NCI-H1436 treated with DMSO at 0.1 percent for 48 hours (cell line): ENCODE data around the gene UPK3A.
"Not testable (repeated sequence)": the region's sequence is repeated elsewhere in the genome, so short reads cannot be mapped to it uniquely, and the experiment has no call there.

Experiments used
- DNase-seq: peaks from one replicate; lab custom pipeline; 2025; lab: John Stamatoyannopoulos, UW

Gene UPK3A

DNA sequence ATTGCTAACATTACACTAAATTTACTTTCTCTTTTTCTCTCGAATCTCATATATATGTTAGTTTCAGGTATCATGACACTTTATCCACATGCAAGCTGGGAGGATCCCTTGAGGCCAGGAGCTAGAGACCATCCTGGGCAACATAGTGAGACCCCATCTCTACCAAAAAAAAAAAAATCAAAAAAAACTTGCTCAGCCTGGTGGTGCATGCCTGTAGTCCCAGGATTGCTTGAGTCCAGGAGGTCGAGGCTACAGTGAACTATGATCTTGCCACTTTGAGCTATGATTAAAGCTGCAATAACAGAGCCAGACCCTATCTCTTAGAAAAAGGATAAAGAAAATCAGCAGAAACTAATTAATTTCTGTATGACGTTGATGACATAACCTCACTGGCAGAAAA, 3.7 kb upstream of the UPK3A start:
- no peak for DNase-seq

DNA sequence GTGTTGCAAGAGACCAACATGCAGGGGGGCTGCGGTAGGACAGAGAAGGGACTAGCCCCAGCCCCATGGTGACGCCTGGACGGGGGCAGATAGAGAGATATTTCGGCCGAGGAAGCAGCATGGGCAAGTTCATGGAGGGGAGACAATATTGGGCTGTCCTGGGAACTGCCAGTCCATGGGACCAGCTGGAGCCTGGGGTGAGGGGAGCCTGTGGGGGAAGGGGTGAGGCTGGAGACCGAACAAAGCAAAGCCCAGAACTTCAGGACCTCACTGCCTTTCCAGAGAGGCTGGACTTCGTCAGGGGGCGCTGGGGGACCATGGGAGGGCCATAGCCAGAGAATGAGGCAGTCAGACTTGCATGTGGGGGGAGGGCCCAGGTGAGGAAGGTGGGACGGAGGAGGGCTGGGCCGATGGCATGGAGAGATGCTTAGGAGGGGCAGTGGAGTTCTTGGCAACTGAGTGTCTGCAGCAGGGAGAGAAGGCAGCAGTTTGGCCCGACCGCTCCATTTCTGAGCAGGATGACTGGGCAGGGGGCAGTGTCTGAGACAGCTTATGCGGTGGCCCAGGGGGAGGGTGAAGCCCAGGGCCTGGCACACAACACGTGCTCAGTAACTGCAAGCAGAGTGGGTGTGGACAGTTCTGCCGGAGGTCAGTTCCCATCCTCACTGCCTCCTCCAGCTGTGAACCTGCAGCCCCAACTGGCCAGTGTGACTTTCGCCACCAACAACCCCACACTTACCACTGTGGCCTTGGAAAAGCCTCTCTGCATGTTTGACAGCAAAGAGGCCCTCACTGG, 712 bp downstream of the UPK3A start:
- DNase-seq = no peak

DNA sequence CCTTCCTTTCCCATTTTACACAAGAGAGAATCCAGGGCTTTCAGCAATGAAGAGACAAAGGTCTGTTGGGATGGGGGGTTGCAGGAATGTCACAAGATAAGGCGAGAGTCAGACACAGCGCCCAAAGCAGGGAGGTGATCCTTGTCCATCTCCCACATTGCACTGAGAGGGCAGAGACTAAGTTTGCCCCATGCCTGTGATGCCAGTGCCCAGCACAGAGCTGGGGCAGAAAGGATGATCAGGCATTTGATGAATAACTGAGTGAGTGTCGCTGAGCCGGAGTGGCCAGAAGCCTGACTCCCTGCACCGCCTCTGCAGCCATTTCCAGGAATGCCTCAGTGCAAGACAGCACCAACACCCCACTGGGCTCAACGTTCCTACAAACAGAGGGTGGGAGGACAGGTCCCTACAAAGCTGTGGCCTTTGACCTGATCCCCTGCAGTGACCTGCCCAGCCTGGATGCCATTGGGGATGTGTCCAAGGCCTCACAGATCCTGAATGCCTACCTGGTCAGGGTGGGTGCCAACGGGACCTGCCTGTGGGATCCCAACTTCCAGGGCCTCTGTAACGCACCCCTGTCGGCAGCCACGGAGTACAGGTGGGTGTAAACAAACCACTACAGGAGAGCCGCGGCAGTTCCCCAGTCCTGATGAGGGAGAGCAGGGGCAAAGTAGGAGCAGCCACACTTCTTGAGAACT, 2.3 kb downstream of the UPK3A start:
- no peak for DNase-seq

DNA sequence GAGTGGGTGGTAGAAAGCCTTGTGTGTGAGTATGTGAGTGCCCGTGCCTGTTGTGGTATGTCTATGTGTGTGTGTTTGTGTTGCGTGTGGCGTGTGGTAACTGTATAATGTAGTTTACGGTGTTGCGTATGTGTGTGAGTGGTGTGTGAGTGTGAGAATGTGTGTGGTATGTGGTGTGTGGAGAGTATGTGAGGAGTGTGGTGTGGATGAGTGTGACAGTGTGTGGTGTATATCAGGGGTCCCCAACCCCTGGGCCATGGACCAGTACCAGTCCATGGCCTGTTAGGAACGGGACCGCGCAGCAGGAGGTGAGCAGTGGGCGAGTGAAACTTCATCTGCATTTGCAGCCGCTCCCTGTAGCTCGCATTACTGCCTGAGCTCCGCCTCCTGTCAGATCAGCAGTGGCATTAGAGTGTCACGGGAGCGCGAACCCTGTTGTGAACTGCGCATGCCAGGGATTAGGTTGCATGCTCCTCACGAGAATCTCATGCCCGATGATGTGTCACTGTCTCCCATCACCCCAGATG, 5.7 kb downstream of the UPK3A start:
- no peak for DNase-seq

DNA sequence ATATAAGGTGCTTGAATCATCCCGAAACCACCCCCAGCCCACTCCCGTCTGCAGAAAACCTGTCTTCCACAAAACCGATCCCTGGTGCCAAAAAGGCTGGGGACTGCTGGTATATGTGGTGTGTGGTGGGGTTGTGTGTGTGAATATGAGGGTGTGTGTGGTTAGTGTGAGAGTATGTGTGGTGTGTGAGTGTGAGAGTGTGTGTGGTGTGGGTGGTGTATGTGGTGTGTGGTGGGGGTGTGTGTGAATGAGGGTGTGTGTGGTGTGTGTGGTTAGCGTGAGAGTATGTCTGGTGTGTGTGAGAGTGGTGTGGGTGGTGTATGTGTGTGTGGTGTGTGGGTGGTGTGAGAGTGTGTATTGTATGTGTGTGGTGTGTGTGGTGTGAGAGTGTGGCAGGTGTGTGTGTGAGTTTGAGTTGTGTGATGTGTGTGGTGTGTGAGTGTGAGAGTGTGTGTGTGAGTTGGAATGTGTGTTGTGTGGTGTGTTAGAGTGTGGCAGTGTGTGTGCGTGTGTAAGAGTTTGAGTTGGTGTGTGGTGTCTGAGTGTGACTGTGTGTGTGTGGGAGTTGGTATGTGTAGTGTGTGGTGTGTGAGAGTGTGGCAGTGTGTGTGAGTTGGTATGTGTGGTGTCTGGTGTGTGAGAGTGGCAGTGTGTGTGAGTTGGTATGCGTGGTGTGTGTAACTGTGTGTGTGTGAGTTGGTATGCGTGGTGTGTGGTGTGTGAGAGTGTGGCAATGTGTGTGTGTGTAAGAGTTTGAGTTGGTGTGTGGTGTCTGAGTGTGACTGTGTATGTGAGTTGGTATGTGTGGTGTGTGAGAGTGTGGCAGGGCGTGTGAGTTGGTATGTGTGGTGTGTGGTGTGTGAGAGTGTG, 6.5 kb downstream of the UPK3A start:
- DNase-seq = no peak

DNA sequence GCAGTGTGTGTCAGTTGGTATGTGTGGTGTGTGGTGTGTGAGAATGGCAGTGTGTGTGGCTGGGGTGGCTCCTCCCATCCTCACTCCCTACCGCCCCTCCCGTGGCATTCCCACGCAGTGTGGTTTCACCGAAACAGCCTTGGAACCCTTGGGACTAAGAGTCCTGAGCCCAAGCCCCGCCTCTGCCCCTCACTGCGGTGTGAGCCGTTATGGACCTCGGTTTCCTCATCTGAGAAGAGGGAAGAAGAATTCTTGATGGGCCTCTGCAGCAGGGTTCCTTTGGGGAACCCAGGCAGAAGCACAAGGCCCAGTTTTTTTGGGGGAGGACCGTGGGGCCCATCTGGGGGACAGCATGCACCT, 7.2 kb downstream of the UPK3A start:
- no peak for DNase-seq

DNA sequence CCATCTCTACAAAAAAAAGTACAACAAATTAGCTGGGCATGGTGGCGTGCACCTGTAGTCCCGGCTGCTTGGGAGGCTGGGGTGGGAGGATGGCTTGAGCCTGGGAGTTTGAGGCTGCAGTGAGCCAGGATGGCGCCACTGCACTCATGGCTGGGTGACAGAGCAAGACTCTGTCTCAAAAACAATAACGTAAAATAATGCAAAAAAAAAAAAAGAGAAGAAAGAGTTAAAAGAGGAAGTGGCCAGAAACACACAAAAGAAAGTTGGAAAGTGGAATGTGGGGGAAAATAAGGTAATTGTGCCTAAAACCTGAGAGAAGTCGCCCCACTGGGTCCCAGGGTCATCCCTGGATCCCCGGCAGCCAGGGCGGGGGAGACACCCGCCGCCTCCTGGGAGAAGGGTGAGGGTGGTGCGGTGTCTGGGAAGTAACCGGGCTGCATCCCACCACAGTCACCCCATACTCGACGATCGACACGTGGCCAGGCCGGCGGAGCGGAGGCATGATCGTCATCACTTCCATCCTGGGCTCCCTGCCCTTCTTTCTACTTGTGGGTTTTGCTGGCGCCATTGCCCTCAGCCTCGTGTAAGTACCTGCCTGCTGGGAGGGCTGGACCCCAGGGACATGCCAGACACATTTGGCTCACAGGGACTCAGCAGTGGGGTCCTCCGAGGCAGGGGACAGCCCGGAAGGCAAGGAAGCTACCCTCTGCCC, 8.1 kb downstream of the UPK3A start:
- no peak for DNase-seq

DNA sequence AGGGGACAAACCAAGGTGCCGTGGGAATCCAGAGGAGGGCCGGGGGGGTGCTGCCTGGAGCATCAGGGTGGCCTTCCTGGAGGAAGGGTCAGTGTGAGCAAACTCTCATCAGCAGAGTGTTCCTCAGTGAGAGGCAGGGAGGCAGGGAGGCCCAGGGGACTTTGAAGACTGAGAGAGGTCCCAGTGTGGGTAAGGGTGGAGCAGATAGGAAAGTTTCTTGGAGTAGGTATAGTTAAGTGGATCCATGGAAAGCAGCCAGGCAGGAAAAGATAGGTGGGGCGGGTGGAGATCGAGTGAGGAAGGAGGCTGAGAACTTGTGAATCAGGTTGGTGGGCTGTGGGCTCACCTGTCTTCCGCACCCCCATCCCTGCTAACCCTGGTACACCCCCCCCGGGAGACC, 9.3 kb downstream of the UPK3A start:
- no peak for DNase-seq

DNA sequence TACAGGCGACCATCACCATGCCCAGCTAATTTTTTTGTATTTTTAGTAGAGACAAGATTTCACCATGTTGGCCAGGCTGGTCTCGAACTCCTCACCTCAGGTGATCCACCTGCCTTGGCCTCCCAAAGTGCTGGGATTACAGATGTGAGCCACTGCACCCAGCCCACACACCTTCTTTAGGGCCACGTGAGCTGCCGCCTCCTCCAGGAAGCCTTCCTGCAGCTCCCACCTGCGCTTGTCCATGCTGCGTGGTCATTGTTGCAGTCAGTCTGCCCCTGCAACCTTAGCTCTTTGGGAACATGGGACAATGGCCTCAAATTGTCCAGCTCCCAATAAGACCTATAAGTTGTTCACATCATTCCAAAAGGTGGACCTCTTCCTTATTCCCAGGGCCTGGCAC, 10.3 kb downstream of the UPK3A start:
- not testable (repeated sequence) for DNase-seq

DNA sequence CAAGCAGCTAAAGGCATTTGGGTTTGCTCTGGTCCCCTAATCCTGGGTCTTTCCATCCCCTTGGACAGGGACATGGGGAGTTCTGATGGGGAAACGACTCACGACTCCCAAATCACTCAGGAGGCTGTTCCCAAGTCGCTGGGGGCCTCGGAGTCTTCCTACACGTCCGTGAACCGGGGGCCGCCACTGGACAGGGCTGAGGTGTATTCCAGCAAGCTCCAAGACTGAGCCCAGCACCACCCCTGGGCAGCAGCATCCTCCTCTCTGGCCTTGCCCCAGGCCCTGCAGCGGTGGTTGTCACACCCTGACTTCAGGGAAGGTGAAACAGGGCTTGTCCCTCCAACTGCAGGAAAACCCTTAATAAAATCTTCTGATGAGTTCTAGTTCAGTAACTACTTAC, 10.7 kb downstream of the UPK3A start:
- DNase-seq = no peak

DNA sequence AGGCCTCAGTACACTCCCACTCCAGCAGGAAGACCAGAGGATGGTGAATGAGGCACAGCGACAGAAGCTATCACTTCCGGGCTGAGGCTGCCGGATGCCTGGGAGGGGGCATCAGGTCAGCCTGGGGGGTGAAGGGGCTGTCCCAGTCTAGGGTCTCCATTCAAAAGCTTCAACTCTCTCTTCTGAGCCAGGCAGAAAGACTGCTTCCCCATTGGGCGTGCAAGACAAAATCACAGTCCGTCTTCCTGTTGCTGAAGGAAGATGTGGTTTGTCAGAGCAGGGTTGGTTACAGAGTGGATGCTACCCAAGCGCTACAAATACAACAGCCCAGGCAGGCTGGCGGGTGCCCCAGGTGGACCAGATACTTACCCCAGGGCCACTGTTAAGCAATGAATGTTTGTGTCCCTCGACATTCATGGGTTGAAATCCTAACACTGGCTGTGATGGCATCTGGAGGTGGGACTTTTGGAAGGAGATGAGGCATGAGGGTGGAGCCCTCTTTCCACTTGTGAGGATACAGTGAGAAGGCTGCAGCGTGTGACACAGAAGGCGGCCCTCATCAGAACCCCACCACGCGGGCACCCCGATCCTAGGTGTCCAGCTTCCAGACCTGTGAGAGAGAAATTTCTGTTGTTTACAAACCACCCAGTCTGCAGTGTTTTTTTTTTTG, 12.0 kb downstream of the UPK3A start:
- DNase-seq = no peak

DNA sequence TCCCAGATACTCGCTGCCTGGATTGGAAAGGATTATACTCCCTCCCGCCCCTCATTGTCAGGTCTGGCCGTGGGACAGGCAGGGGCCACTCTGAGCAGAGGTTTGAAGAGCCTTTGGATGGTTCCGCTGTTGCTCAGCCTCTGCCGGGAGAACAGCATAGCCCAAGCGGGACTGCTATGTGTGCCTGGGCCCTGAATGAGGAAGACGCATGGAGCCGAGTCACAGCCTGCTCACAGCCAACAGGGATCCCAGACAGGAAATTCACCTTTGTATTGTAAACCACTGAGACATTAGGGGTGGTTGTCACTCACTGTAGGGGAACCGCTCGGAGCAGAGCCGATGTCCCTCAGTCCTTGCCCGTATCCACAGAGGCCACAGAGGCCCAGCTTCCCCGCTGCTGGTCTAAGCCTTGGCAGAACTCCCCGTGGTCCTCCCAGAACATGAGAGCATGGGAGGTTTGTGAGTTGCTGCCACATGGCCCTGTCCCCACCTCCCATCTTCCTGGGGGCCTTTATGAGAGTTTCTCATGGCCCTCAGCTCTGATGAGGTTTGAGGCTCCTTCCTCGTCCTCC, 14.3 kb downstream of the UPK3A start:
- DNase-seq = no peak

DNA sequence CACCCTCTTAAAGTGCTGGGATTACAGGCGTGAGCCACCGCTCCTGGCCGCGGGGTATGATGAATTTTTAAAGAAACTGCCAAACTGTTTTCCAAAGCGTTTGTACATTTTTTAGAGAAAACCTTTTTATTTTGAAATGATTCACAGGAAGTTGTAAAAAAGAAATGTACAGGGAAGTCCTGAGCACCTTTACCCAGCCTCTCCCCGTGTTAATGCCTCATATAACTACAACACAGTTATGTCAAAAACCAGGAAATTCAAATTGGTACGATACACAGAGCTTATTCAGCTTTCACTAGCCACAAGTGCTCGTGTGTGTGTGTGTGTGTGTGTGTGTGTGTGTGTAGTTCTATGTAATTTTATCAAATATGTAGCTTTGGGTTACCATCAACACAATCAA, 18.0 kb downstream of the UPK3A start:
- no peak for DNase-seq

DNA sequence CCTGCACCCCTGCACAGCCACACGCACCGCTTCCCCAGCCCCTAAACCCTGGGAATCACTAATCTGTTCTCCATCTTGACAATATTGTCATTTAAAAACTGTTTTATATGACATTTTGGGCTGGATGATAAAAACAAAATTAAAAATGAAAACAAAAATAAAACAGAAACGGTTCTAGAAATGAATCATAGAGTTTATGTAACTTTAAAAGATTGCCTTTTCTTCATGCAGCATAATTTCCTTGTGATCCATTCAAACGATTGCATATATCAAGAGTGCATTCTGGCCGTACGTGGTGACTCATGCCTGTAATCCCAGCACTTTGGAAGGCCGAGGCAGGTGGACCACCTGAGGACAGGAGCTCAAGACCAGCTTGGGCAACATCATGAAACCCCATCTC, 18.4 kb downstream of the UPK3A start:
- no peak for DNase-seq

DNA sequence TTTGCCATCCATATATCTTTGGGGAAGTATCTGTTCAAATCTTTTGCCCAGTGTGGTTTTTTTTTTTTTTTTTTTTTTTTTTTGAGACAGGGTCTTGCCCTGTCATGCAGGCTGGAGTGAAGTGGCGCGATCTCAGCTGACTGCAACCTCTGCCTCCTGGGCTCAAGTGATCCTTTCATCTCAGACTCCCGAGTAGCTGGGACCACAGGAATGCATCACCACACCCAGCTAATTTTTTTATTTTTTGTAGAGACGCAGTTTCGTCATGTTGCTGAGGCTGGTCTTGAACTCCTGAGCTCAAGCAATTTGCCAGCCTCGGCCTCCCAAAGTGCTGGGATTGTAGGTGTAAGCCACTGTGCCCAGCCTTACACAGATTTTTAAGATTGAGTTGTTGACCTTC, 20.2 kb downstream of the UPK3A start:
- DNase-seq = no peak

DNA sequence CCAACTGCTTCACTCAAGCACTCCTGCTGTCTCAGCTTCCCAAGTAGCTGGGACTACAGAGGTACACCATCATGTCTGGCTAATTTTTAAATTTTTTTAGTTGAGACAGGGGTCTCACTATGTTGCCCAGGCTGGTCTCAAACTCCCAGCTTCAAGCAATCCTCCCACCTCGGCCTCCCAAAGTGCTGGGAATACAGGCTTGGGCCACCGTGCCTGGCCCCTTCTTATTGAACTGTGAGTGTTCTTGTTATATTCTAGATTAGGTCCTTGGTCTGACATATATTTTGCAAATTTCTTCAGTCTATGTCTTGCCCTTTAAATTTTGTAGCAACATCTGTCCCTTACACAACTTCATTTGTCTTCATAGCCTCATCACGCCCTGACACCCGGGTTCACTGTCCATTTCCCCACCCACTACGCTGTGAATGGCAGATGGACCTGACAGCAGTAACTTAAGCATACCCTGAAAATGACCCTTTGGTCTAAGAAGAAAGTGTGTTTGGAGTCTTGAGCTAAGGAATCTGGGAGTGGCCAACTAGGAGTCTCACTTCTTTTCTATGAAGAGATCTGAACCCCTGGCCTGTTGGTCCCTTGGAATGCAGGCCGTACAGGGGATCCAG, 20.8 kb downstream of the UPK3A start:
- DNase-seq = no peak

DNA sequence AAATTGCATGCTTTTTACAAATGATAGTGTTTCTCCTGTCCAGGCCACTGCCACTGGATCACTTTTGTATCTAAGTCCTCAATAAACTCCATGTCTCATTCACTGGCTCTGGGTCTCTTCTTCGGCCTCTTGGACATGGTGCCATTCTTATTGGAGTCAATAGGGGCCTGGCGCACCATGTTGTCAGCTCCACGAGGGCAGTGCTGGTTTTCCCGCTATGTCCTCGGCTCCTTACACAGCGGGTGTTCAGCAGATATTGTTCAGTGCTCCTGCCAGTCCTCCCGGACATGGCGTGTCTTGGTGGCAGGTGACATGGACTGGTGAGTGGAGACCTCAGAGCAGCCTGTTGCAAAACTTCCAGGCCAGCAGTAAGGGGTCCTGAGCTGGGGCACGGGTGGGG, 21.4 kb downstream of the UPK3A start:
- no peak for DNase-seq

DNA sequence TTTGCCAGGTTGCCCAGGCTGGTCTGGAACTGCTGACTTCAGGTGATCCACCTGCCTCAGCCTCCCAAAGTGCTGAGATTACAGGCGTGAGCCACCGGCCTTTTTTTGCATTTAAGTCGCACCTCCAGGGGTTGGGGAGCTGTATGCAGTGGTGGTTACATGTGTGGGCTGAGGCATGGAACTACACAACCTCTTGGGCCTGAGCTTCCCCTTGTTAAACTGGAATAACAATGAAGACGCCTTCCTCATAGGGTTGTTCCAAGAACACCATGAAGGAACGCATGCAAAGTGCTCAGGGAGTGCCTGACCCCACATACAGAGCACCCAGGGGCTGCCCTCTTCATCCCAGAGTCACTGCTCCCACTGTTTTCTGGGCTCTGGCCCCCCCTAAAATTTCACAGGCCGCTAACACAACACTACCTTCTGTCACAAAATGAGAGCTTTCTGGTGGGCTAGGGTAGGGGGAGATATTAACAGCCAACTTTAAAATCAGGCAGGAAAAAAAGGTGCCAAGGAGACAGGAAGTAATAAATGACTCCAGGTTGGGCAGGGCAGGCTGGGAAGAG, 23.7 kb downstream of the UPK3A start:
- DNase-seq = no peak

DNA sequence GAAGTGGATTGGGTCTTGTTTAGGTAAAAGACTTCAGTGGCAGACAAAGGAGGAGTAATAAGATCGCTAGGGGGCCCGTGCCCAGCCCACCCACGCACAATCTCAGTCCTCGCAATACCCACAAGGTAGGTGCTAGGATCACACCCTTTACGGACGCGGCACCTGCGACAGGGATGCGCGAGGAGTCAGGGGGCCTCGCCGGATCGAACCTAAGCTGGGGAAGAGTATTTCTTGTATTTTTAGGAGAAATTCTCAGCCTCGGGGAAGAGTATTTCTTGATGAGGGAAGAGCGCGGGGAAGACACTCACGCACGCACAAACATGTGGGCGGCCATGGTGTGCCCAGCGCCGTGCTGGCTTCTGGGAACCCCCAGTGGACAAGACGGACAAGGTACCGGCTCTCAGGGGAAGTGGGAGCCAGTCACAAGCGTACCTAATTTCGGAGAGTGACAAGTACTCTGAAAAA, 24.2 kb downstream of the UPK3A start:
- no peak for DNase-seq
